GM12801 (cell line): ENCODE data around the gene DNAJC8.

Experiments
- CTCF ChIP-seq: IDR thresholded peaks from one replicate; pipeline ENCODE4 v1.5.1; 2011; ENCODE audit warnings: control low read depth; ENCODE audit not compliant: insufficient read length; ENCODE audit errors: extremely low read depth

Gene DNAJC8

GRCh38 chr1:28185071-28185470 is 47.8 kb downstream of the DNAJC8 start:
- TF ChIP-seq CTCF: no peak

- no peak for TF ChIP-seq CTCF
These were observed 52.2 kb downstream of the DNAJC8 start for GRCh38 chr1:28180306-28181305.

GRCh38 chr1:28178690-28179485 is 53.9 kb downstream of the DNAJC8 start:
- TF ChIP-seq CTCF: no peak

- TF ChIP-seq CTCF: no peak
These were observed 56.0 kb downstream of the DNAJC8 start, which contains the start of gene PTAFR for GRCh38 chr1:28176492-28177470. Gene PTAFR, minus strand, starts transcription at chr1:28176690. Its CDS starts 25,669 bp downstream, at chr1:28151021.

- no peak for TF ChIP-seq CTCF
These were observed 56.8 kb downstream of the DNAJC8 start for GRCh38 chr1:28175955-28176485.

GRCh38 chr1:28173980-28174297 is 58.9 kb downstream of the DNAJC8 start:
- TF ChIP-seq CTCF: no peak
